ENCODE data around the gene IL5. TPM values are rescaled to one million over a fixed set of nuclear protein-coding genes. Genes with fewer than 3 reads are reported as not detected.
A peak's percentile ranks its signal among the peaks of the same experiment; 100 is the strongest.

IL5 gene
- total and polyA plus RNA-seq, 4 donors: not detected

DNA sequence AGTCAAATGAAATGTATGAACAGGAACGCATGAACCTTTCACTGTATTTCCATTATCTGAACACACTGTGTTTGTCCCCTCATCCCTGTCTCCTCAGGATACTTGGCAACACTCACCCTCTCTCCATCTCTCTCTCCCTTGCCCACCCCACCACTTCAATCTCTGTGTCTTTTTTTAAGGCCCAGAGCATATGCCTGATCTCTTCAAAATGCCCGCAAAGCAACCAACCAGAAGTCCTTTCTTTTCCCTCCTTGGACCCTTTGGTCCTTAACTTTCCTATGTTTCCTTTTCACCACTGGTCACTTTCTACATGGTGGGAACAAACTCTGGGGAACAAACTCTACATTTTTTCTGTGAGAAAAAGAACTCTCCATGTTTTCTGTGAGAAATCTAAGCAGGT lies 49.5 kb downstream of the IL5 start:
- no peak for DNase-seq
- no peaks in the 10 kb centered on the region for H3K36me3 ChIP-seq (ENCODE audit: control insufficient read depth in 4 of 4, insufficient read depth in 4 of 4, low read length in 4 of 4)
- H3K4me1 ChIP-seq (ENCODE audit: control insufficient read depth in 5 of 5, insufficient read depth in 5 of 5, low read length in 5 of 5): peaks cover 10 to 35% (median 17%) of the 10 kb centered on the region in 5 donors
- ATAC-seq (ENCODE audit: insufficient read depth, low FRiP score): no peak
- no peaks in the 10 kb centered on the region for H3K27me3 ChIP-seq (ENCODE audit: control insufficient read depth in 3 of 3, insufficient read depth in 3 of 3, low read length in 2 of 3)
- WGBS, 2 donors: 96% methylated on average over 2 of the region's 2 CpGs
- H3K4me3 ChIP-seq: no peak overlapping the region
- peak overlapping the region in 1 of 2 donors; percentile 73 for H3K27ac ChIP-seq (ENCODE audit: low read depth in 1 of 2, low read length in 1 of 2)
- no peak overlapping the region for H3K9ac ChIP-seq (ENCODE audit: insufficient read depth in 1 of 2, low read length in 2 of 2)
- H3K9me3 ChIP-seq (ENCODE audit: control insufficient read depth in 4 of 4, insufficient read depth in 3 of 4, low read length in 3 of 4): no peaks in the 10 kb centered on the region
- TF ChIP-seq, protein P1, sequence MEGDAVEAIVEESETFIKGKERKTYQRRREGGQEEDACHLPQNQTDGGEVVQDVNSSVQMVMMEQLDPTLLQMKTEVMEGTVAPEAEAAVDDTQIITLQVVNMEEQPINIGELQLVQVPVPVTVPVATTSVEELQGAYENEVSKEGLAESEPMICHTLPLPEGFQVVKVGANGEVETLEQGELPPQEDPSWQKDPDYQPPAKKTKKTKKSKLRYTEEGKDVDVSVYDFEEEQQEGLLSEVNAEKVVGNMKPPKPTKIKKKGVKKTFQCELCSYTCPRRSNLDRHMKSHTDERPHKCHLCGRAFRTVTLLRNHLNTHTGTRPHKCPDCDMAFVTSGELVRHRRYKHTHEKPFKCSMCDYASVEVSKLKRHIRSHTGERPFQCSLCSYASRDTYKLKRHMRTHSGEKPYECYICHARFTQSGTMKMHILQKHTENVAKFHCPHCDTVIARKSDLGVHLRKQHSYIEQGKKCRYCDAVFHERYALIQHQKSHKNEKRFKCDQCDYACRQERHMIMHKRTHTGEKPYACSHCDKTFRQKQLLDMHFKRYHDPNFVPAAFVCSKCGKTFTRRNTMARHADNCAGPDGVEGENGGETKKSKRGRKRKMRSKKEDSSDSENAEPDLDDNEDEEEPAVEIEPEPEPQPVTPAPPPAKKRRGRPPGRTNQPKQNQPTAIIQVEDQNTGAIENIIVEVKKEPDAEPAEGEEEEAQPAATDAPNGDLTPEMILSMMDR (IDR thresholded peaks at IDR 0.05; ENCODE audit: control extremely low read depth, extremely low read depth): no peak

DNA sequence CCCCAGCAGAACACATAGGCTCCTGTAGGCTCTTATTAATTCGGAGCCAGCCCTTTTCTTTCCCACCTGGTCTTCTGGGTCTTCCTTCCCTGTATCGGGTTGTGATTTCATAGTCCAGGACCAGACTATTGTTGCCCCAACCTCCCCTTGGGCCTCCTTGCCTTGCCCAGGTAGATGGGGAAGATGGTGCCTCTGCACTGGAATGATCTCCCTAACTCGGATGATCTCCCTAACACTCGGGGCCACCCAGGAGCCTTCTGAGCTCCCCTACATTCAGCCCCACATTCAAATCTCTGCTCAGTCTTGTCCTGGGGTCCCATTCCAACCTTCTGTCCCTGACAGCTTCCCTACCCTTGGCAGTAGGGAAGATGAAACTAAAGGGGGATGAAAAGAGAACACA lies 50.1 kb downstream of the IL5 start:
- H3K27me3 ChIP-seq (ENCODE audit: control insufficient read depth in 3 of 3, insufficient read depth in 3 of 3, low read length in 2 of 3): no peaks in the 10 kb centered on the region
- H3K4me1 ChIP-seq (ENCODE audit: control insufficient read depth in 5 of 5, insufficient read depth in 5 of 5, low read length in 5 of 5): peaks cover 10 to 36% (median 19%) of the 10 kb centered on the region in 5 donors
- no peak for ATAC-seq (ENCODE audit: insufficient read depth, low FRiP score)
- H3K9ac ChIP-seq (ENCODE audit: insufficient read depth in 1 of 2, low read length in 2 of 2): no peak overlapping the region
- H3K4me3 ChIP-seq: no peak overlapping the region
- no peaks in the 10 kb centered on the region for H3K9me3 ChIP-seq (ENCODE audit: control insufficient read depth in 4 of 4, insufficient read depth in 3 of 4, low read length in 3 of 4)
- H3K27ac ChIP-seq (ENCODE audit: low read depth in 1 of 2, low read length in 1 of 2): no peak overlapping the region
- peaks cover 0 to 3% (median under 1%) of the 10 kb centered on the region in 4 donors for H3K36me3 ChIP-seq (ENCODE audit: control insufficient read depth in 4 of 4, insufficient read depth in 4 of 4, low read length in 4 of 4)
- no peak for DNase-seq
- WGBS, 2 donors: 96 to 98% methylated on average over 4 of the region's 4 CpGs
- TF ChIP-seq, protein P1 (IDR thresholded peaks at IDR 0.05; ENCODE audit: control extremely low read depth, extremely low read depth): no peak

DNA sequence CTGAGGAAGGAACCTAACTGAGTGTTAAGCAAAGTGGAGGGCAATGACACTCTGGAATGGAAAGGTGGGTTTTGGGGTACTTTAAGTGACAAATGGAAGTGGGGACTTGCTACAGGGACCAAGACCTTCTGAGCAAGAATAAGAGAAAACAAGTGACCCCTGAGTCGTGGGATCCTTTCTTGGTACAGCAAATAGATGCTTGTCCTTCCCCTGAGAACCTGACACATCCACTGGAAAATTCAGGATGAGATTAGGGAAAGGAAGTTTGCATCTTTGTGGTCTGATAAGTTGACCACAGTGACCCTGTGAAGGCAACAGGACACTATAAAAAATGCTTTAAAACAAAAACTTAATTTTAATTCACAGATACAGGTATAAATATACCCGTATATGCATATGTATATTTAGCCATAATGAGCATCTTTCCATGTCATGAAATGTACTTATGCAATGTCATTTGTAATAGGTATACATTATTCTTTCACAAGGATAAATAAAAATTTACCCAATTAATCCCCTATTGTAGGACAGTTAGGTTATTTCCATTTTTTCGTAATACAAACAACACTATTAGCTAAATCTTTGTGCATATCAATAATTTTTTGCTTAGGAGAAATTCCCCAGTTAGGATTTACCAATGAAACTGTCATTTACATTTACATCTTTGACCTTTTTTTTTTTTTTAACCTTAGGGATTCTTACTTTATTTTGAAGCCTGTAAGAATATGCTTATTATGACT lies 50.8 kb downstream of the IL5 start:
- Histone ChIP-seq H3K9me3 (ENCODE audit: control insufficient read depth in 4 of 4, insufficient read depth in 3 of 4, low read length in 3 of 4) (no peaks in the 10 kb centered on the region), H3K4me1 (ENCODE audit: control insufficient read depth in 5 of 5, insufficient read depth in 5 of 5, low read length in 5 of 5) (peaks cover 10 to 36% (median 21%) of the 10 kb centered on the region in 5 donors), H3K27me3 (ENCODE audit: control insufficient read depth in 3 of 3, insufficient read depth in 3 of 3, low read length in 2 of 3) (no peaks in the 10 kb centered on the region), H3K9ac (ENCODE audit: insufficient read depth in 1 of 2, low read length in 2 of 2) (no peak overlapping the region), H3K36me3 (ENCODE audit: control insufficient read depth in 4 of 4, insufficient read depth in 4 of 4, low read length in 4 of 4) (peaks cover 0 to 6% (median 3%) of the 10 kb centered on the region in 4 donors), H3K27ac (ENCODE audit: low read depth in 1 of 2, low read length in 1 of 2) (peak overlapping the region in 1 of 2 donors; percentile 94), H3K4me3 (no peak overlapping the region)
- DNase-seq: peak in 1 of 3 donors; percentile 2
- ATAC-seq (ENCODE audit: insufficient read depth, low FRiP score): no peak
- TF ChIP-seq, protein P1 (IDR thresholded peaks at IDR 0.05; ENCODE audit: control extremely low read depth, extremely low read depth): no peak
- WGBS, 2 donors: 85 to 91% methylated on average over 3 of the region's 3 CpGs

Other genes with a start within 250 kb of the IL5 start
- gene SLC22A4, start 249.1 kb downstream of the IL5 start, total RNA-seq: 10 to 100 TPM; 10.9 to 18.1 TPM
- 10 to 100 TPM in 1 of 2 donors, 1 to 10 TPM in 1; 3.6 to 15.7 TPM for gene SLC22A4, start 249.1 kb downstream of the IL5 start, polyA plus RNA-seq
- 10 to 100 TPM in 1 of 2 donors, 1 to 10 TPM in 1; 8.5 to 12.7 TPM for gene SLC22A5, start 173.8 kb downstream of the IL5 start, total RNA-seq
- 1 to 10 TPM; 4.6 to 7.2 TPM for gene SLC22A5, start 173.8 kb downstream of the IL5 start, polyA plus RNA-seq
- 10 to 100 TPM; 53.8 to 83.2 TPM for gene IRF1, start 52.7 kb downstream of the IL5 start, total RNA-seq
- 100 to 1,000 TPM in 1 of 2 donors, 10 to 100 TPM in 1; 32.9 to 141 TPM for gene IRF1, start 52.7 kb downstream of the IL5 start, polyA plus RNA-seq
- 10 to 100 TPM; 28.4 to 46.7 TPM for gene RAD50, start 13.5 kb upstream of the IL5 start, total RNA-seq
- gene RAD50, start 13.5 kb upstream of the IL5 start, polyA plus RNA-seq: 1 to 10 TPM; 8.2 to 9.3 TPM
- not detected for gene IL13, start 114.7 kb upstream of the IL5 start, total RNA-seq
- gene IL13, start 114.7 kb upstream of the IL5 start, polyA plus RNA-seq: under 1 TPM in 1 of 2 donors, not detected in 1; 0.14 TPM
- not detected for gene IL4, start 130.5 kb upstream of the IL5 start, total RNA-seq
- not detected for gene IL4, start 130.5 kb upstream of the IL5 start, polyA plus RNA-seq
- gene KIF3A, start 194.0 kb upstream of the IL5 start, total RNA-seq: 10 to 100 TPM; 13.1 to 16.5 TPM
- gene KIF3A, start 194.0 kb upstream of the IL5 start, polyA plus RNA-seq: 1 to 10 TPM; 3.1 to 5.2 TPM
- gene CCNI2, start 203.9 kb upstream of the IL5 start, total RNA-seq: under 1 TPM; 0.74 to 0.88 TPM
- gene CCNI2, start 203.9 kb upstream of the IL5 start, polyA plus RNA-seq: under 1 TPM; 0.55 to 0.61 TPM
- gene SEPTIN8, start 233.7 kb upstream of the IL5 start, total RNA-seq: 10 to 100 TPM; 27.5 to 37.8 TPM
- 10 to 100 TPM; 12.4 to 16.5 TPM for gene SEPTIN8, start 233.7 kb upstream of the IL5 start, polyA plus RNA-seq